HG03135 (cell line): Measurements from ENCODE around the gene SRP72.
"Not testable (repeated sequence)": the region's sequence is repeated elsewhere in the genome, so short reads cannot be mapped to it uniquely, and the experiment has no call there.

Experiments
- ATAC-seq: cut with Tn5 transposase; IDR thresholded peaks from one replicate; pipeline ENCODE4 v1.9.1; 2021; ENCODE audit warnings: mild to moderate bottlenecking, moderate library complexity; ENCODE audit not compliant: unreplicated experiment

SRP72 gene

DNA sequence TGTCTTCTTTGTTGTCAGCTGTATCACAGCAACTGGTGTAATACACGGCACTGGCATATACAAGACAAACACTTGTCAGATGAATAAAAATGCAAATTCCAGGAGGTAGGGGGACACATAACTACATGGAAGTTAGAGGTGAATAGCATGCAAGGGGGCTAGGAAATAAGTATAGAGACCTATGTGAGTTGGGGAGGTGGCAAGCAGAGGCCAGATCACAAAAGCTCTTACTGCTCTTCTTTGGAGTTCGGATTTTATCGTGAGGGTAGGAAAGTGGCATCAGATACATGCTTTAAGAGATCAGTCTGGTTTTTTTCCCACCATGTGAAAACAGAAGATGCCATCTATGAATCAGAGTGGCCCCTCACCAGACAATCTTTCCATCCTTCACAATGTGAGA is 2.8 kb upstream of the SRP72 start:
- no peak for ATAC-seq

GRCh38 chr4:56465599-56466295 is 1.7 kb upstream of the SRP72 start:
- no peak for ATAC-seq

- not testable (repeated sequence) for ATAC-seq
Observed at GRCh38 chr4:56466296-56466761, 1.1 kb upstream of the SRP72 start.

DNA sequence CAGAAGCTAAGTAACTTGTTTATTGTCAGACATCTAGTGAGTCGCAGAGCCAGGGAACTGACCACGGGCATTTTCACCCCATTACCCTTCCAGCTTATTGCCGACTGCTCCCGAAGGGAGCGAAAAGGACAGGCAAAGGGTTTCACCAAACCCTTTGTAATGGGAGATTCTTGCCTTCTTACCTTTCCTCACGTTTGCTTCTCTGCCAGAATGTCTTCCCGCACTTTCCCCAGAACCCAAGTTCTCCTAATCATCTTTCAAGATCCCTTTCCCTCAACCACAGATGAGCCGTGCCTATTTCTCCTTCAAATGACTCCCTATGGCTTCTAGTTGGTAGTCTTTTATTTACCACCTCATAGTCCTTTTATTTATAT is 520 bp upstream of the SRP72 start:
- ATAC-seq, result no peak

DNA sequence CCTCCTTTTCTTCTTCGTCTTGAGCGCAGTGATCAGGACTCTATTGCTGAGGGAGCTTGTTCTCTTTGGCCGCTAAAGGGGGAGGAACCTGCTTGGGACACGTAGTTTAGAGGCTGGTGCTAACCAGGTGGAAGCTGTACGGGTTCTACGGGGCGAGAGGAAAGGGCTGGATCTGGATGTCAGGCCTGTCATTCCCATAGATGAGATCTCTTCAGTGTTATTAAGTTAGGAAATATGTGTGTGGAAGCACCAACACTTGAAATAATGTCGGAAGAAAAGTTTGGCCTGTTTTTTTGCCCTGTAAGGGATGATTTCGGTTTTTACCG is 643 bp downstream of the SRP72 start:
- ATAC-seq, result peak; percentile 38

- no peak for ATAC-seq
Observed at GRCh38 chr4:56469489-56470210, 2.2 kb downstream of the SRP72 start.

DNA sequence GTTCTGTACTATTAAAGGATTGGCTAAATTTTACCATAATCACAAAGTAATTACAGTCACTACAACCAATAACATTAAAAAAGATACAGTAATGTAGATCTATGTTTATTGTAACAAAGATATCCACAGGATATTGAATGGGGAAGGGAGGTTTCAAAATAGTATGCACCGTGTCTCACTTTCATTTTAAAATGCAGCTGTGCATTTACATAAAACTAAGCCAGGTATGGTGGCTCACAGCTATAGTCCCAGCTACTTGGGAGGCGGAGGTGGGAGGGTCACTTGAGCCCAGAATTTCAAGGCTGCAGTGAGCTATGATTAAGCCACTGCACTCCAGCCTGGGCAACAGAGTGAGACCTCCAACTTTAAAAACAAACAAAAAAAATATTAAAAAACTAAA is 8.5 kb downstream of the SRP72 start:
- peak; percentile 85 for ATAC-seq

- no peak for ATAC-seq
Observed at GRCh38 chr4:56477192-56477702, 9.8 kb downstream of the SRP72 start.

DNA sequence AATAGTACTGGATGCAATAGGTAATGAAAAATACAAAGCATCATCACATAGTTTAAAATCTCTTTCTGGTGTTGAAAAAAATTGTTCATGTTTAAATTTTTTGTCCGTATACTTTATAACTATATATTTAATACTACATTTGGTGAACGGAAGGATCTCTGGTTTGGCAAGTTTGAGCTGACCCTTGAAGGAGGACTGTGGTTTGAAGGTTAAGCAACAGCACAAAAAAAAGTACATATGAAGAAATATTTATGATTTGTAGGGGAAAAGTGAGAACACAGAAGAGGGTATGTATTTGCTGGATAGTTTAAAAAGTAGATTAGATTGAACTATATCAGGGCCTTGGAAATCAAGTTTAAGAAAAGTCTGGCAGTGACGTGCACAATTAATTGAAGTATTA is 13.3 kb downstream of the SRP72 start:
- no peak for ATAC-seq

- no peak for ATAC-seq
Observed at GRCh38 chr4:56496241-56496640, 28.8 kb downstream of the SRP72 start.

GRCh38 chr4:56505269-56506130 is 38.1 kb downstream of the SRP72 start, which contains the start of gene ARL9:
ARL9 (plus strand) TSS chr4:56505791; CDS start chr4:56505863, 72 bp downstream.
- ATAC-seq, result peak; percentile 61

DNA sequence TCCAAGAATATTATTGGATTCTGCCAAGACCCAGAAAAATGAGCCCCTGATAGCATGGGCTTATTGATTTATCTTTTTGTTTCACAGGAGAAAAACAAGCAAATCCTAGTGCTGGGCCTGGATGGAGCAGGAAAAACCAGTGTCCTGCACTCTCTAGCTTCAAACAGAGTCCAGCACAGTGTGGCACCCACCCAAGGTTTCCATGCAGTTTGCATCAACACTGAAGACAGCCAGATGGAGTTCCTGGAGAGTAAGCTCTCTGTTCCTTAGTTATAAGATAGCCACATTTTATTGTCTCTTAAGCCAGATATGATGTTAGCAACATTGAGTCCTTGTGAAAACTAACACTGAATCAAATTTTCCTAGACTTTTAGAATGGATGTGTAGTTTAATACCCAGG is 43.7 kb downstream of the SRP72 start:
- ATAC-seq, result no peak

GRCh38 chr4:56512166-56512565 is 44.7 kb downstream of the SRP72 start:
- ATAC-seq, result no peak

DNA sequence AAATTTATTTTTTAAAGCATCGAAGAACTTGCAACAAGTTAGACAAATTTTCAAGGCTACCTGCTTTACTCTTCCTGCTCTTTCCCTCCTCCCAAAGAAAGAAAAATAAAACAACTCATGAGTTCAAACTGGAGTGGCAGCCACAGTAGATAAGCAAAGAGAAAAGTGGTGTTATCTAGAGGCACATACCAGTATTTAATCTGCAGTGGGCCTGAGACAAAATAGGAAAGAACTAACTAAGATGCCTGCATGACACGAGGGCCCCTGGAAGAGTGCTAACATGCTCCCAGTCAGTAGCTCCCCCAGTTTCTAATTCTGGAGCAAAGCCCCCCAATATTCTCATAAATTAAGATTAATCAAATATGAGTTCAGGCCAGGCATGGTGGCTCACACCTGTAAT is 46.1 kb downstream of the SRP72 start:
- ATAC-seq, result no peak

DNA sequence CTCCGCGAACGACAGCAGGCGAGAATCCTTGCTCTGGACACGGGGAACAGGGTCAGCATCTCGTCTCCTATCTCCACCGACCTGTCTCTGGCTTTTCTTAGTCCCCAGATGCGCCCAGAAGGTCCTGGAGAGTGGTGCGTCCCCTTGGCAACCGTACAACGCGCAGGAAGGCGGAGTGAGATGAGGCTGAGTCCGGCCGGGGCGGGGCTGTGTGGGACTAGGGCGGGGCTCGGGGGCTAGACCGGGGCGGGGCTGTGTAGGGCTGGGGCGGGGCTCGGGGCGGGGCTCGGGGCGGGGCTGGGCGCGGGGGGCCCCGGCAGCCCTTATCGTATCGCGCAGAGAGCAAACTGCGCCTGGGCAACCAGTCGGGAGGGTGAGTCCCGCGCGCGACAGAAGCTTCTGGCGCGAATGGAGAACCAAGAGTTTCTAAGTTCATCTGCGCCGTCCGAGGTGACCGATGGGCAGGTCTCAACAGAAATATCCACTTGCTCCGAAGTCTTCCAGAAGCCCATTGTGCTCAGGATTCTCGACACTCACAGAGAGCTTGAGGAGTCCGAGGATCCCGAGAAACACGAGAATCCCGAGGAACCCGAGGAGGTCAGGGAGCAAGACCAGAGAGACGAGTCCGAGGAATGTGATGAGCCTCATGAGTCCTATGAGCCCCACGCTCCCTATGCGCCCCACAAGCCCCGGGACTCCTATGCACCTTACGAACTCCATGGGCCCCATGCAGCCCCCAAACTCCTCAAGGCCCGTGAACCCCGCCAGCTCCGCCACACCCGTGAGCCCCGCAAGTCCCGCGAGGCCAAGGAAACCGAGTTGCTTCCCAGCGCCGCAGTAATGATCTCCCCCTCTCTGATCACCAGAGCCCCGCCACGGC is 63.1 kb downstream of the SRP72 start:
- ATAC-seq, result peak; percentile 98

DNA sequence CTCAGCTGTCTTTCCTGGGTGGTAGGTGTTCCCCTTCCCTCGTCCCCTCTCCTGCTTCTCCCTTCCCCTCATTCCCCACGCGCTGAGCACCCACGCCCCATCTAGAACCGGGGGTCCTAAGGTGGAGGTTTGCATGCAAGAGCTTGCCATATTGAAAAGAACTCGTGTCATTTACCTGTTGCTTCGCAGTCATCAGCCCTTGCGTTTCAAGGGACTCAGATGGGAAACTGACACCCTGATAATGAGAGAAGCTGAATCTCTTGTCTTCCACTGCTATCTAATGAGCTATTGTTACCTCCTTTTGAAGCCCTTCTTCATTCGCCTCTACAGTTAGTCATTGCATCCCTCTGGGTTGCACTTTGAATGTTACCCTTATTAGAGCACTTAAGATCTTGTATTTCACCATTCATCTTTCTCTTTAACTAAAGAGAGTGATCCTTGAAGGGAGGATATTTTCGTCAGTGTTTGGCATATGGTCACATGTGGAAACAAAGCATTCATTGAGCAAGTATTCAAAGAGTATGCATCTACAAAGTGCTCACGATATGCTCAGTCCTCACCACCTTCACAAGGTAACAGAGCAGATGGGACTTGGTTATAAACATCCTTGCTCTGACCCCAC is 63.8 kb downstream of the SRP72 start:
- ATAC-seq, result no peak

DNA sequence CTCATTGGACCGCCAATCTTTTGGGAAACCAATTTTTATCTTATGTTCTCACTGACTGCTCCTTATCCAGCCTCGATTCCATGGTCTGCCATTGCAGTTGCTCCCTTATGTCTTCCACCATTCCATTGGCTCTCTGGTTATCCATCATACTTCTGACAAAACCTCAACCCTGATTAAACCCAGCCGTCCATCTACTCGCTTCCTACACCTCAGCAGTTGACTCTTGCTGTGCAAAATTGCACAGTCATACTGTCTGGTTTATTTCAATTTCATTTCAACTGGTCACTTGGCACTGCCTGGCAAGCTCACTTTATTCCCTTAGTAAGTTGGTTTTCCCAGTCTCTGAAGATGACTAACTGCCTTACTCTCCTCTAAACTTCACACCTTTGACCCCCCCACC is 64.4 kb downstream of the SRP72 start:
- no peak for ATAC-seq

- ATAC-seq, result no peak
Observed at GRCh38 chr4:56532239-56532638, 64.8 kb downstream of the SRP72 start.

- ATAC-seq, result no peak
Observed at GRCh38 chr4:56535915-56536314, 68.5 kb downstream of the SRP72 start.

DNA sequence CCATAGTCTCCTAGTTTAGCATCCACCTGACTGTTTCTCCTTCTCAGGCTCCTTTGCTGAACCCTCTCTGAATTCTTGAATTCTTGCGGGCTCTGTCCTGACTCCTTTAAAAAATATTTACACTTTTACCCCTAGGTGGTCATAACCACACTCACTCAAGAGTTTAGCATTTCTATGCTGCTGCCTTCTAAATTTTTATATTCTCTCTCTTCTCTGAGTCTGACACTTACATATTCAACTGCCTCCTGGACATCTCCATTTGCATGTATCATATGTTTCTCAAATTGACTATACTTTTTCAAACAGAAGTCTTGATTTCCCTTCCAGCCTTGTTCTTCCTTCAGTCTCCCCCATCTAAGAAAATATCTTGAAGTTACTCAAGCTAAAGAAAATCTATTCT is 69.7 kb downstream of the SRP72 start:
- ATAC-seq, result no peak
